Upper lobe of left lung (tissue), 4 donors: ENCODE measurements around the gene PAQR7.

Source experiments
- POLR2AphosphoS5 ChIP-seq, 2 donors: sonication (generic); formaldehyde crosslinking; IDR thresholded peaks; one replicate each; pipeline ENCODE4 v1.5.1; 2017; ENCODE audit warnings: antibody characterized with exemption in 2 of 2
- TF ChIP-seq, protein P1 (sequence below), 6 experiments: fragments of 450-650 bp in 4 of 6; fragments of 200-600 bp in 2 of 6; sonication (generic) in 2 of 6; IDR thresholded peaks; one replicate each; pipeline ENCODE4 v1.5.1; 2016 to 2019; ENCODE audit warnings: antibody characterized with exemption in 6 of 6

DNA sequence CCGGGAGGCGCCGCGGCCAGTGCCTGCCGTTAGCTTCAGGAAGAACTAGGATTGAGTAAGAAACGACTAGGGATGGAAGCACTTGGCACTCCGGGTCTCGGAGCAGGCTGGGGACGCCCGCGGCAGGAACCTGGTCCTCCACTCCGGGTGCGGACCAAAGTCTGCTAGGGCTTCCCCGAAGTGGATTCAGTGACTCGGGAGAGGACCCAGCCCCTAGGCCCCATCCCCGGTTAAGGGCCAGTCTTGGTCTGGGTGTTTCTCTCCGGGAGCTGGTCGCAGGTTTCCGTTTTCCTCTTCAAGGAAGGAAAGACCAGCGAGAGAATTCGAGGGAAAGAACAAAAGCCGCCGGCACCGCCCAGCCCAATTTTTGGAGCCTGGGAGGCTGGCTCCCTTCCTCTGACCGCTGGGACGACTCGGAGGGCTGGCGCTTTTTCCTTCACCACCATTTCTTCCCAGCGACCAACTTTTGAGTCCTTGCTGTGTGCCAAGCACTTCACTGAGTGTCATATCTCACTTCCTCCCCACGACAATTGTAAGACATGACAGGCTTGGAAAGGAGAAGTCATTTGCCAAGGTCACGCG is 47.6 kb upstream of the PAQR7 start:
- TF ChIP-seq, protein P1, sequence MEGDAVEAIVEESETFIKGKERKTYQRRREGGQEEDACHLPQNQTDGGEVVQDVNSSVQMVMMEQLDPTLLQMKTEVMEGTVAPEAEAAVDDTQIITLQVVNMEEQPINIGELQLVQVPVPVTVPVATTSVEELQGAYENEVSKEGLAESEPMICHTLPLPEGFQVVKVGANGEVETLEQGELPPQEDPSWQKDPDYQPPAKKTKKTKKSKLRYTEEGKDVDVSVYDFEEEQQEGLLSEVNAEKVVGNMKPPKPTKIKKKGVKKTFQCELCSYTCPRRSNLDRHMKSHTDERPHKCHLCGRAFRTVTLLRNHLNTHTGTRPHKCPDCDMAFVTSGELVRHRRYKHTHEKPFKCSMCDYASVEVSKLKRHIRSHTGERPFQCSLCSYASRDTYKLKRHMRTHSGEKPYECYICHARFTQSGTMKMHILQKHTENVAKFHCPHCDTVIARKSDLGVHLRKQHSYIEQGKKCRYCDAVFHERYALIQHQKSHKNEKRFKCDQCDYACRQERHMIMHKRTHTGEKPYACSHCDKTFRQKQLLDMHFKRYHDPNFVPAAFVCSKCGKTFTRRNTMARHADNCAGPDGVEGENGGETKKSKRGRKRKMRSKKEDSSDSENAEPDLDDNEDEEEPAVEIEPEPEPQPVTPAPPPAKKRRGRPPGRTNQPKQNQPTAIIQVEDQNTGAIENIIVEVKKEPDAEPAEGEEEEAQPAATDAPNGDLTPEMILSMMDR (IDR thresholded peaks at IDR 0.05) = no peak
- TF ChIP-seq POLR2AphosphoS5 (IDR thresholded peaks at IDR 0.05) = peak in 1 of 2 donors; percentile 40
